GM18508 (cell line): ENCODE results near the gene ITGA4.

Experiments
- ATAC-seq: cut with Tn5 transposase; IDR thresholded peaks from one replicate; pipeline ENCODE4 v1.9.1; 2021; ENCODE audit warnings: moderate number of reproducible peaks; ENCODE audit not compliant: insufficient read depth, unreplicated experiment

Gene ITGA4

GRCh38 chr2:181457741-181458425 is 697 bp downstream of the ITGA4 start:
- ATAC-seq: no peak

- no peak for ATAC-seq
Measured at GRCh38 chr2:181458871-181459270, 1.7 kb downstream of the ITGA4 start.

- ATAC-seq: no peak
Measured at GRCh38 chr2:181459621-181460021, 2.4 kb downstream of the ITGA4 start.

GRCh38 chr2:181461056-181461997 is 4.1 kb downstream of the ITGA4 start:
- ATAC-seq: no peak

- peak; percentile 38 for ATAC-seq
Measured at GRCh38 chr2:181462033-181462432, 4.8 kb downstream of the ITGA4 start.

- no peak for ATAC-seq
Measured at GRCh38 chr2:181463588-181463987, 6.4 kb downstream of the ITGA4 start.

GRCh38 chr2:181464966-181465365 is 7.8 kb downstream of the ITGA4 start:
- ATAC-seq: no peak

- ATAC-seq: no peak
Measured at GRCh38 chr2:181465676-181466375, 8.6 kb downstream of the ITGA4 start.

- ATAC-seq: no peak
Measured at GRCh38 chr2:181466661-181467576, 9.7 kb downstream of the ITGA4 start.

GRCh38 chr2:181467966-181468707 is 11.0 kb downstream of the ITGA4 start:
- ATAC-seq: no peak

- ATAC-seq: no peak
Measured at GRCh38 chr2:181468811-181469210, 11.6 kb downstream of the ITGA4 start.

- no peak for ATAC-seq
Measured at GRCh38 chr2:181471226-181471625, 14.0 kb downstream of the ITGA4 start.

- ATAC-seq: no peak
Measured at GRCh38 chr2:181471783-181472182, 14.6 kb downstream of the ITGA4 start.

GRCh38 chr2:181472990-181473389 is 15.8 kb downstream of the ITGA4 start:
- ATAC-seq: no peak

- ATAC-seq: no peak
Measured at GRCh38 chr2:181474222-181474881, 17.2 kb downstream of the ITGA4 start.

- ATAC-seq: no peak
Measured at GRCh38 chr2:181483211-181483610, 26.0 kb downstream of the ITGA4 start.

- ATAC-seq: no peak
Measured at GRCh38 chr2:181483876-181484275, 26.7 kb downstream of the ITGA4 start.

GRCh38 chr2:181484851-181485637 is 27.9 kb downstream of the ITGA4 start:
- ATAC-seq: no peak
